ENCODE data around the gene SLC35A3.

GRCh38 chr1:99945174-99945573, 24.6 kb upstream of the SLC35A3 start:
- no peak for TF ChIP-seq ZNF311 (tag by site-specific recombination; IDR thresholded peaks at IDR 0.05; ENCODE audit: borderline replicate concordance)
- no peak for TF ChIP-seq CTCF (tag by site-specific recombination; IDR thresholded peaks at IDR 0.05)
- no peak for TF ChIP-seq ZNF433 (tag by site-specific recombination; IDR thresholded peaks at IDR 0.05; ENCODE audit: low read depth)
